GM12878 (cell line): ENCODE data around the gene FIBCD1. TPM values are rescaled to one million over a fixed set of nuclear protein-coding genes. Genes with fewer than 3 reads are reported as not detected.

Experiments
- ATAC-seq: fragments of 200-7000 bp; cut with Tn5 transposase; 3 replicates; pipeline ENCODE4 v1.9.1; 2020; ENCODE audit warnings: mild to moderate bottlenecking, moderate library complexity
- BruUV-seq: library from RNA; stranded (reverse); fragments of 400-500 nt; replicated peaks from 2 replicates; lab custom pipeline; 2021; lab: Mats Ljungman, UMichigan
- CTCF ChIA-PET: fragments of 300-600 bp; sonication (Branson Sonifier 250); formaldehyde crosslinking; extraction: SDS; loops from one replicate; lab custom pipeline; 2021; ENCODE audit warnings: inconsistent platforms; lab: Yijun Ruan, JAX
- POLR2A ChIA-PET: fragments of 350-600 bp; formaldehyde crosslinking; extraction: SDS; loops from one replicate; lab custom pipeline; 2021; ENCODE audit warnings: inconsistent platforms; lab: Charles Lee
- RAD21 ChIA-PET: fragments of 300-600 bp; sonication (Branson Sonifier 250); formaldehyde crosslinking; loops from one replicate; lab custom pipeline; 2023; ENCODE audit warnings: antibody characterized with exemption; ENCODE audit not compliant: unreplicated experiment; lab: Charles Lee
- SMC1A ChIA-PET: fragments of 300-600 bp; sonication (Branson Sonifier 250); formaldehyde crosslinking; loops from one replicate; lab custom pipeline; 2023; ENCODE audit not compliant: unreplicated experiment, uncharacterized antibody; lab: Charles Lee
- DNase-seq: peaks from one replicate; pipeline ENCODE4 v3.0.0-alpha.2; 2011; ENCODE audit warnings: low read depth, low spot score
- FAIRE-seq: peaks from 3 replicates; lab custom pipeline; 2011; peaks lifted over from hg19 to GRCh38; lab: Jason Lieb, UNC
- H2AFZ ChIP-seq: 2 replicates; pipeline ENCODE4 v1.6.0; 2011; ENCODE audit warnings: low read depth, low read length, control low read depth; ENCODE audit not compliant: control insufficient read depth
- H3K27ac ChIP-seq: 2 replicates; pipeline ENCODE4 v1.5.1; 2011; ENCODE audit warnings: control low read depth; ENCODE audit not compliant: control insufficient read depth, insufficient read depth
- H3K27me3 ChIP-seq, 2 experiments: replicated peaks in 1 of 2; 2 replicates each; pipeline versions ENCODE4 v1.6.0 to v1.6.1; 2011; ENCODE audit warnings: low read length in 1 of 2; ENCODE audit not compliant: control insufficient read depth in 2 of 2, insufficient read depth in 2 of 2
- H3K36me3 ChIP-seq, 2 experiments: 2 replicates each; pipeline ENCODE4 v1.5.1; 2011; ENCODE audit warnings: low read length in 1 of 2; ENCODE audit not compliant: control insufficient read depth in 2 of 2, insufficient read depth in 2 of 2
- H3K4me1 ChIP-seq: 2 replicates; pipeline ENCODE4 v1.6.1; 2011; ENCODE audit warnings: mild to moderate bottlenecking, low read length, moderate library complexity, mixed read lengths; ENCODE audit not compliant: control insufficient read depth, insufficient read depth
- H3K4me2 ChIP-seq: 2 replicates; pipeline ENCODE4 v1.6.0; 2011; ENCODE audit warnings: control low read depth; ENCODE audit not compliant: control insufficient read depth, insufficient read depth
- H3K4me3 ChIP-seq: fragments of 200-600 bp; sonication (generic); 2 replicates; pipeline ENCODE4 v1.5.1; 2016
- H3K79me2 ChIP-seq: 2 replicates; pipeline ENCODE4 v1.6.0; 2011; ENCODE audit warnings: low read length; ENCODE audit not compliant: control insufficient read depth, insufficient read depth
- H3K9ac ChIP-seq: 2 replicates; pipeline ENCODE4 v1.8.0; 2011; ENCODE audit warnings: low read length, control low read depth, mixed read lengths; ENCODE audit not compliant: control insufficient read depth, insufficient read depth
- H3K9me3 ChIP-seq: replicated peaks from 3 replicates; pipeline ENCODE4 v1.5.1; 2011; ENCODE audit warnings: mild to moderate bottlenecking, low read length; ENCODE audit not compliant: control insufficient read depth, insufficient read depth
- H4K20me1 ChIP-seq: 2 replicates; pipeline ENCODE4 v1.6.0; 2011; ENCODE audit not compliant: control insufficient read depth, insufficient read depth
- BMI1 ChIP-seq: fragments of 450-650 bp; IDR thresholded peaks from 2 replicates; pipeline ENCODE4 v1.6.1; 2016; ENCODE audit warnings: mild to moderate bottlenecking, moderate library complexity, borderline replicate concordance
- E2F8 ChIP-seq: fragments of 450-650 bp; IDR thresholded peaks from 2 replicates; pipeline ENCODE4 v1.6.1; 2018; ENCODE audit warnings: mild to moderate bottlenecking, low read depth, moderate library complexity; ENCODE audit not compliant: partially characterized antibody
- EP300 ChIP-seq, 2 experiments: fragments of 150-350 bp in 1 of 2; IDR thresholded peaks; 2 replicates each; pipeline ENCODE4 v1.6.1; 2011 to 2012; ENCODE audit warnings: low read depth in 2 of 2, low read length in 2 of 2, borderline replicate concordance in 1 of 2, improper control_type of control experiment in 1 of 2, inconsistent platforms in 1 of 2; ENCODE audit not compliant: control insufficient read depth in 1 of 2
- GATAD2B ChIP-seq: fragments of 450-650 bp; conservative IDR thresholded peaks from 2 replicates; pipeline ENCODE4 v1.6.1; 2017; ENCODE audit warnings: low read depth, mild to moderate bottlenecking, moderate library complexity
- MAX ChIP-seq: IDR thresholded peaks from 2 replicates; pipeline ENCODE4 v1.6.1; 2012; ENCODE audit warnings: low read depth, low read length, improper control_type of control experiment
- NRF1 ChIP-seq: conservative IDR thresholded peaks from 2 replicates; pipeline ENCODE4 v1.6.1; 2011; ENCODE audit warnings: mild to moderate bottlenecking, low read depth, low read length, improper control_type of control experiment
- PKNOX1 ChIP-seq: fragments of 450-650 bp; IDR thresholded peaks from 2 replicates; pipeline ENCODE4 v1.6.1; 2016; ENCODE audit warnings: mild to moderate bottlenecking
- SMC3 ChIP-seq: IDR thresholded peaks from 2 replicates; pipeline ENCODE4 v1.6.1; 2011; ENCODE audit warnings: low read length, improper control_type of control experiment, borderline replicate concordance
- WGBS: methylation state at CpG from one replicate; pipeline ENCODE4 v1.1.6; 2016; ENCODE audit warnings: low lambda C conversion rate; ENCODE audit not compliant: insufficient replicate concordance, insufficient coverage; ENCODE audit errors: missing lambda C conversion rate; 5-methylcytosine and 5-hydroxymethylcytosine counted together
- in situ Hi-C: fragments of 300-500 bp; cut with MboI; formaldehyde crosslinking; loops from 9 replicates; pipeline ENCODE4 v1.14.3; 2018; ENCODE audit warnings: mixed read lengths
- intact Hi-C: fragments of 100-400 bp; cut with micrococcal nuclease; formaldehyde crosslinking; loops from one replicate; pipeline ENCODE4 v1.14.2; 2022; ENCODE audit not compliant: unreplicated experiment
- polyA plus RNA-seq, 11 experiments: library from polyadenylated mRNA; depleted of rRNA in 4 of 11; unstranded in 6 of 11; stranded (reverse) in 5 of 11; fragments of >200 nt; fragmentation: Nextera tagmentation in 4 of 11; fragmentation: Illumina TruSeq in 1 of 11; extraction: Ambion mirVana in 4 of 11; extraction: Trizol in 1 of 11; gene quantifications; 1 replicate in 1 of 11; 2 replicates in 10 of 11; pipeline versions ENCODE4 v1.2.1 to v1.2.3, GENCODE V29; 2011 to 2016; ENCODE audit warnings: inconsistent platforms in 2 of 11, missing spikeins in 2 of 11, low read depth in 1 of 11
- total RNA-seq, 4 experiments: library from RNA; depleted of rRNA in 3 of 4; stranded (reverse); fragments of >200 nt in 3 of 4; fragmentation: Illumina TruSeq in 1 of 4; extraction: Trizol in 1 of 4; gene quantifications; 2 replicates each; pipeline versions ENCODE4 v1.2.1 to v1.2.3, GENCODE V29; 2013 to 2021

The FIBCD1 gene
- total and polyA plus RNA-seq, 10 of the 15 experiments (the other 5 are each of a cell fraction or from before 2014, with no cell fraction given), result 0.04 to 0.95 (median 0.25) TPM; not detected in 6

GRCh38 chr9:130972277-130972956 is 33.4 kb upstream of the FIBCD1 start:
- no peak for ATAC-seq
- no peak for TF ChIP-seq BMI1
- TF ChIP-seq NRF1, result no peak
- TF ChIP-seq SMC3, result no peak
- no peak for TF ChIP-seq E2F8
- no peak for TF ChIP-seq PKNOX1
- TF ChIP-seq GATAD2B, result no peak
- TF ChIP-seq MAX, result no peak
- no peak for TF ChIP-seq EP300 (IDR thresholded peaks at IDR 0.05; ENCODE audit: borderline replicate concordance in 1 of 2, control insufficient read depth in 1 of 2, low read depth in 2 of 2, low read length in 2 of 2)
- TF ChIP-seq, all 136 proteins: peak for 0

More at GRCh38 chr9:130972277-130972956, 33.4 kb upstream of the FIBCD1 start:
- whole genome bisulfite sequencing, result 0% methylated on average over 6 of the region's 6 CpGs
- no peak overlapping the region for H3K4me2 ChIP-seq
- no peaks in the 10 kb centered on the region for H3K9me3 ChIP-seq
- no peaks in the 10 kb centered on the region for H3K4me1 ChIP-seq
- H3K27me3 ChIP-seq, result no peaks in the 10 kb centered on the region; a peak in 1 of 4 replicates
- in situ Hi-C loops (no loop called here), intact Hi-C loops (no loop called here)
- DNase-seq, result no peak
- no peak overlapping the region for H3K9ac ChIP-seq
- no peaks in the 10 kb centered on the region for H3K36me3 ChIP-seq
- no peaks in the 10 kb centered on the region for H3K79me2 ChIP-seq
- CTCF ChIA-PET, result no interaction called here
- H2AFZ ChIP-seq, result no peak overlapping the region
- H3K27ac ChIP-seq, result no peak overlapping the region
- POLR2A ChIA-PET, result no interaction called here
- SMC1A ChIA-PET, result no interaction called here
- RAD21 ChIA-PET, result no interaction called here
- FAIRE-seq, result no peak
- BruUV-seq, result no TSS peak
- H3K4me3 ChIP-seq, result no peak overlapping the region
- H4K20me1 ChIP-seq, result no peaks in the 10 kb centered on the region
